Small intestine (tissue), 7 donors: ENCODE results near the gene BMAL2. TPM values are rescaled to one million over a fixed set of nuclear protein-coding genes. Genes with fewer than 3 reads are reported as not detected.
A peak's percentile ranks its signal among the peaks of the same experiment; 100 is the strongest.

ENCODE experiments used
- DNase-seq, 2 donors: peaks; one replicate each; pipeline versions ENCODE4 v3.0.0 to v3.0.0-alpha.2; 2013
- FAIRE-seq: peaks from 2 replicates; lab custom pipeline; 2012; peaks lifted over from hg19 to GRCh38; lab: Jason Lieb, UNC
- H3K27ac ChIP-seq, 3 donors: one replicate each; pipeline ENCODE4 v1.5.1; 2013; ENCODE audit warnings: low read length in 2 of 3, mild to moderate bottlenecking in 2 of 3, control low read depth in 1 of 3, inconsistent platforms in 1 of 3, low read depth in 1 of 3, moderate library complexity in 1 of 3
- H3K27me3 ChIP-seq, 3 donors: one replicate each; pipeline ENCODE4 v1.6.1; 2013; ENCODE audit warnings: low read length in 3 of 3, inconsistent platforms in 1 of 3; ENCODE audit not compliant: control insufficient read depth in 3 of 3, insufficient read depth in 3 of 3
- H3K36me3 ChIP-seq, 3 donors: one replicate each; pipeline ENCODE4 v1.6.1; 2013; ENCODE audit warnings: low read length in 3 of 3, inconsistent platforms in 1 of 3, low read depth in 1 of 3, mild to moderate bottlenecking in 1 of 3, moderate library complexity in 1 of 3; ENCODE audit not compliant: control insufficient read depth in 3 of 3, insufficient read depth in 2 of 3
- H3K4me1 ChIP-seq, 3 donors: one replicate each; pipeline ENCODE4 v1.6.1; 2013; ENCODE audit warnings: low read length in 2 of 3, inconsistent platforms in 1 of 3, low read depth in 1 of 3, mild to moderate bottlenecking in 1 of 3, moderate library complexity in 1 of 3; ENCODE audit not compliant: control insufficient read depth in 3 of 3, insufficient read depth in 2 of 3
- H3K4me3 ChIP-seq, 3 donors: one replicate each; pipeline ENCODE4 v1.5.1; 2013; ENCODE audit warnings: low read length in 3 of 3, control low read depth in 1 of 3, inconsistent platforms in 1 of 3, low read depth in 1 of 3, mild to moderate bottlenecking in 1 of 3, moderate library complexity in 1 of 3
- H3K9me3 ChIP-seq, 2 donors: one replicate each; pipeline ENCODE4 v1.6.1; 2013; ENCODE audit warnings: low read depth in 1 of 2, low read length in 1 of 2; ENCODE audit not compliant: control insufficient read depth in 2 of 2, insufficient read depth in 1 of 2
- WGBS, 3 donors: extraction: QIAGEN DNeasy Blood & Tissue Kit; methylation state at CpG; one replicate each; pipeline ENCODE4 v1.1.7; 2013; 5-methylcytosine and 5-hydroxymethylcytosine counted together
- polyA plus RNA-seq, 4 donors: library from polyadenylated mRNA; stranded (reverse) in 3 of 4; unstranded in 1 of 4; fragments of 200-250 nt in 3 of 4; fragments of 120-200 nt in 1 of 4; gene quantifications; one replicate each; pipeline versions ENCODE4 v1.2.1 to v1.2.3, GENCODE V29; 2013
- donor health status: healthy with polysubstance abuse.
- donor health status: control.
- donor health status: control.
- donor health status: Bipolar disorder and iron deficiency.
- donor health status: healthy.

Gene BMAL2
- polyA plus RNA-seq, 4 donors = 1.4 to 5.6 (median 3.8) TPM

DNA sequence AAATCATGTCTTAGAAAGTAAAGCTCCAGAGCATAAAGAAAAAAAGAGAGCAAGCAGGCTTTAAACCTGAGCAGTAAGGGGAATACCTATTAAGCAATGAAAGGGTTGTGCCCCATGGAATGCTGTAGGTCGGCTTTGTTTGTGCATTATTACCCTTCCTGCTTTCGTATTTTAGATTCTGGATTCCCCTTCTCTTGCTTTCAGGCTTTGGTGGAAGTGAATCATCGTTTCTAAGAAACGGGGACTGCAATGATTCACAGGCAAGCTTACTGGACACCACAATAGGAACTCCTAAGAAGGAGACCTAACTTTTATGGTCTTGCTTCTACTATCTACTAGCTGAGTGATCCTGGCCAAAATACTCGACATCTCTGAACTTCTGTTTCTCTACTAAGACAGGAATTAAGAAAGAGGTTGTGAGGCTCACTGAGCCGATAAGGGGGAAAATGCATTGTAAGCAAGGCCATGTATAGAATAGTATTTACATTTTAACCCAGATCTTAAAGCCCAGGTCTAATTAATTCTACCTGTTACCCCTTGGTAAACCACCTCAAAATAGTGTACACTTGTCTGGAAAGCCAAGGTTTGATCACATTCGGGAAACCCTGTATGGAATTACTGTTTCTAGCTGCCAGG, 1.2 kb upstream of the BMAL2 start:
- FAIRE-seq (no peak), DNase-seq (peak; percentile 18 to 69)
- H3K4me3 ChIP-seq = no peak overlapping the region
- 21 to 33% (median 29%) methylated on average over 7 of the region's 7 CpGs for WGBS, 3 donors
- H3K9me3 ChIP-seq = no peaks in the 10 kb centered on the region
- peaks cover 0 to 9% (median 5%) of the 10 kb centered on the region in 3 donors for H3K4me1 ChIP-seq
- no peak overlapping the region for H3K27ac ChIP-seq
- H3K27me3 ChIP-seq = no peaks in the 10 kb centered on the region
- H3K36me3 ChIP-seq = no peaks in the 10 kb centered on the region

DNA sequence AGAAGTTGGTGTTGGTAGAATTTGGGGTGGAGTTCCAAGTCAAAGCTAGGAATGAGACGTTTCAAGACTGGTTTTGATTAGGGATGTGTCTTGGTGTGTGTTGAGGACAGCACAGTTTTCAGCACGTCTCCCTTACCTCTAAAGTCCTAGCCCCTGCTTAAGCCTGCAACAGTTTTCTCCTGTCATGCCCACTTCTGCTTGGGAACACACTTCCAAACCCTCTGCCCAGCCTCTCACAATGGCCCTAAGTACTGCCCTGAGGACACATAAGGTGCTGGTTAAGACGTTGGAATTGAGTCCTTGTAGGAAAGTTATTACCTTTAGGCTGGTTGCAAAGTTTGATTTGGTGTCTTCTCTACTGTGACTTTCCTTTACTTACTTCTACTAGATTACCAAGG, 710 bp upstream of the BMAL2 start:
- H3K4me3 ChIP-seq = peak overlapping the region in 1 of 3 donors; percentile 53
- H3K4me1 ChIP-seq = peaks cover 0 to 9% (median 5%) of the 10 kb centered on the region in 3 donors
- H3K27me3 ChIP-seq = no peaks in the 10 kb centered on the region
- FAIRE-seq (no peak), DNase-seq (peak in 1 of 2 donors; percentile 33)
- no peaks in the 10 kb centered on the region for H3K9me3 ChIP-seq
- H3K36me3 ChIP-seq = no peaks in the 10 kb centered on the region
- no peak overlapping the region for H3K27ac ChIP-seq
- 5 to 42% (median 15%) methylated on average over 3 of the region's 3 CpGs for WGBS, 3 donors

DNA sequence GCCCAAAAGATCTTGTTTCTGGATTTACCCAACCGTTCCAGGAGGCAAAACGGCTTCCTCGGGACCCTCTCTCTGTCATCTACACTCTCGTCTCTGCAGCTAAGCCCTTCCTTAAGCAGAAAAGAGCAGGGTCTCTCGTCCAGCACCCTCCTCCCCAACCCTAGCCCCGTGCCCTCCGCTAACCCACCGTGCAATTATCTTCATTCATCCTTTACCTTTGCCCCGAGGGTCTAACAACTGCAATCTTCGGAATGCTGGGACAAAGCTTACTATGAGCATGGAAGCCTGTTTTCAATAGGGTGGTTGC, 276 bp upstream of the BMAL2 start:
- FAIRE-seq (no peak), DNase-seq (no peak)
- 6 to 11% (median 9%) methylated on average over 10 of the region's 10 CpGs for WGBS, 3 donors
- peak overlapping the region in 1 of 3 donors; percentile 3 for H3K27ac ChIP-seq
- H3K36me3 ChIP-seq = no peaks in the 10 kb centered on the region
- H3K4me1 ChIP-seq = peaks cover 0 to 9% (median 5%) of the 10 kb centered on the region in 3 donors
- no peaks in the 10 kb centered on the region for H3K27me3 ChIP-seq
- H3K9me3 ChIP-seq = no peaks in the 10 kb centered on the region
- H3K4me3 ChIP-seq = peak overlapping the region; percentile 53 to 78 (median 70)

DNA sequence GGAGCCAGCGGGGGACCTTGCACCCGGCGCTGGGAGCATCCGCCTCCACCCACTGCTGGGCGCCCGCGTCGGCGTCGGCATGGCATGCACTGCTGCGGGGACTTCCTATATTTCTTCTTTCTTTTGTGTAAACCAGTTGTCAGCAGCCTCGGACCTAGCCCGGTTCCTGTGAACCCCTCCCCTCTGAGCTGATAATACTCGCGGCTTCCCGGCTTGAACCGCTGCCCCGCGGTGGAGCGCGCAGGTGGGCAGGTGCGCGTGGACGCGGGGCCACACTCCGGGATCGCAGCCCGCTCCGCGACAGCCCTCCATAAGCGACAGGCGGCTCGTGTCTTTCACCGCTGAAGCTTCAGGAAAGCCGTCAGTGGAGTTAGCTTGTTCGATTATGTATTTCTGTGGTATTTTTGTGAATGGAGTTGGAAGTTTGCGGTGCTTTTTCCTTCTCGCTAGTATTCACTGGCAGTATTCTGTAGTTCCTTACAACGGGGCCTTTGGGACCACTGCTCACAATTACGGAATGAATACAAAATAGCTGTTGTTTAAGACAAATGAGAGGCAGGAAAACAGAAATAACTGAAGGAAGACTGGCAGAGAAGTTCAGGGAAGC, 870 bp downstream of the BMAL2 start:
- Histone ChIP-seq H3K9me3 (no peaks in the 10 kb centered on the region), H3K27ac (peak overlapping the region in 2 of 3 donors; percentile 56 to 65), H3K4me3 (peak overlapping the region; percentile 56 to 78 (median 70)), H3K36me3 (no peaks in the 10 kb centered on the region), H3K27me3 (no peaks in the 10 kb centered on the region), H3K4me1 (peaks cover 0 to 9% (median 5%) of the 10 kb centered on the region in 3 donors)
- WGBS, 3 donors = 0 to 1% (median 1%) methylated on average over 40 of the region's 40 CpGs
- FAIRE-seq = no peak
- peak; percentile 53 to 72 for DNase-seq

DNA sequence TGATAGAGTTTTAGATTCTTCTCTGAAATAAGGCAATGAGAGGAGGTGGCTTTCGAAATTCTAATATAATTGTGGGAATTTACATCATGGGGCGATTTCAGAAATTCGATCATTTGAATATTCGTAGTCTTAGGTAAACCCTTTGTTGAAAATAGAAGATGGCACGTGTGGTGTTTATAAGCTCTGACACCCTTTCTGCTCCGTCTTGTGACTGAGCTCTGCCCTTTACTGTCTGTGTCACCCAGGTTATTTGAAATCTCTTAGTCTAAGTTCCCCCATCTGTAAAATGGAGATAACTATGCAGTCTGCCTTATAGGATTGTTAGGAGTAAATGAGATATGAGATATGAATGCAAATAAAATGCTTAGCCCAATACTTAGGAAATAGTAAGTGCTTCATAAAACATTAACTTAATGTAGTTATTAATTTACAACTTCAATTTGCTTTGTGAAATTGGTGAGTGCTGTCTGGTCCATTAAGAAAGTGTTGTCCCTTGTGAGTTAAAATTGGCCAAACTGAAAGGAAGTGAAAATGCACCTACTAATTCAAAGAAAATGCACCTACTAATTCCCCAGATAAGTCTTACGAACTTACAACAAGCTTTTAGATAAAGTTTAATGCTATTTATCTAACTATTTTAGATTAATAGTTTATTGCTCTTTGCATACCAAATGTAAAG, 1.5 kb downstream of the BMAL2 start:
- H3K4me3 ChIP-seq = peak overlapping the region in 2 of 3 donors; percentile 56 to 78
- DNase-seq (peak; percentile 58 to 66), FAIRE-seq (no peak)
- no peaks in the 10 kb centered on the region for H3K9me3 ChIP-seq
- no peaks in the 10 kb centered on the region for H3K27me3 ChIP-seq
- peaks cover 0 to 9% (median 5%) of the 10 kb centered on the region in 3 donors for H3K4me1 ChIP-seq
- no peaks in the 10 kb centered on the region for H3K36me3 ChIP-seq
- H3K27ac ChIP-seq = peak overlapping the region in 1 of 3 donors; percentile 56
- WGBS, 3 donors = 16 to 47% (median 35%) methylated on average over 7 of the region's 7 CpGs

DNA sequence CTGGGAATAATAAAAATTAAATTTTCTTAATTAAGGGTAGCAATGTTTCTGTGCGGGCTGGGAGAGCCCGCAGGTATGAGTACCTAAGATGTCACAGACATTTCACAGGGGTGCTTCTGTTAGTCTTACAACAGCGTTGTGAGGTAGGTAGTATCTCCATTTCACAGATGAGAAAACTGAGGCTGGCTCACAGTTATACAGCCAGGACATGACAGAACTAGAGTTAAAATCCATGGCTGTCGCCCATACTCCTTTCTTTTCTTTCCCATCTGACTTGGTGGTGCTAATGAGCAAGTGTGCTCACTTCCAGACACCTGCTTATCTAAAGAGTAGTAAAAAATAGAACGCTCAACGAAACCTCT, 2.1 kb downstream of the BMAL2 start:
- 65 to 83% (median 76%) methylated on average over 6 of the region's 6 CpGs for WGBS, 3 donors
- no peaks in the 10 kb centered on the region for H3K27me3 ChIP-seq
- H3K9me3 ChIP-seq = no peaks in the 10 kb centered on the region
- no peak for FAIRE-seq
- H3K36me3 ChIP-seq = no peaks in the 10 kb centered on the region
- no peak overlapping the region for H3K4me3 ChIP-seq
- no peak overlapping the region for H3K27ac ChIP-seq
- peak in 1 of 2 donors; percentile 10 for DNase-seq
- H3K4me1 ChIP-seq = peaks cover 0 to 9% (median 5%) of the 10 kb centered on the region in 3 donors

DNA sequence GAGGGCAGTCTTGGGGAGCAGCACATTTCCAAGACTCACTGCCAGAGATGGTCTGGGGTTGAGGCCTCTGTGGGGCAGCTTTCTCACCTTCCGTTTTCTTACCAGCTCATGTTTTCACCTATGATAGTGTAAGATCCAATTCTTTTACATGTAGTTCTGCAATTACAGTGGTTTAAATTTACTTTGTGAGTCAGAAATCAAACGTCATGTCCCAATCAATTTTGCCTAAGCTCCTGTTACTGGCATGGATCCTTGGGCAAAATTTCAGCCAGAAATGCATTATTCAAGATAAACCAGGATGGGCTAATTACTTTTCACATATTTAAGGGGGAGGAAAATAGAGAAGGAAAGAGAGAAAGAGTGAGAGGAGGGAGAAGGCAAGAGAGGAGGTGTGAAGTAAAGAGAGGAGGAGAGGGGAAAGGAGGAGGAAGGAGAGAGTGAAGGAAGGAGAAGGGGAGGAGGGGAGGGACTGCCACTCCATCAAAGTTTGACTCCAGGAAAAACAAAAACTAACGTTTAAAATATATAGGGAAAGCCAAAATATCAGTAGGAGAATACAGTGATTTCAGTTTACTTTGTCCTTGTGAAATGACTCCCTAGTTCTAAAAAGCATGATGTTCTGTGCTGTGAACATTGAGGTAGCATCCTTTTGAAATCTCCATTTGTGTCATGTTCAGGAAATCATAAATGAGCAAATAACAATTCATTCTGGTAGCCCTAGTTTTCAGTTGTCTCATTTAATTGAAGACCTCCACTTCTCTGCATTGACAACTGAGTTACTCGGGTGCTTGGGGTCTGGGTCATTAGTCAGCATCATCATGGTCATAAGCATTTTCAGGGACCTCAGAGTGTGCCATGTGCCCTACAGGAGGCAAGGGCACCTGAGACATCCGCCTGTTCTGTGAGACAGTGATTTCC, 3.0 kb downstream of the BMAL2 start:
- H3K36me3 ChIP-seq = no peaks in the 10 kb centered on the region
- H3K27ac ChIP-seq = peak overlapping the region in 1 of 3 donors; percentile 14
- no peak overlapping the region for H3K4me3 ChIP-seq
- no peaks in the 10 kb centered on the region for H3K9me3 ChIP-seq
- peak in 1 of 2 donors; percentile 4 for DNase-seq
- no peak for FAIRE-seq
- peaks cover 0 to 9% (median 5%) of the 10 kb centered on the region in 3 donors for H3K4me1 ChIP-seq
- no peaks in the 10 kb centered on the region for H3K27me3 ChIP-seq
- 56 to 73% (median 59%) methylated on average over 5 of the region's 5 CpGs for WGBS, 3 donors

DNA sequence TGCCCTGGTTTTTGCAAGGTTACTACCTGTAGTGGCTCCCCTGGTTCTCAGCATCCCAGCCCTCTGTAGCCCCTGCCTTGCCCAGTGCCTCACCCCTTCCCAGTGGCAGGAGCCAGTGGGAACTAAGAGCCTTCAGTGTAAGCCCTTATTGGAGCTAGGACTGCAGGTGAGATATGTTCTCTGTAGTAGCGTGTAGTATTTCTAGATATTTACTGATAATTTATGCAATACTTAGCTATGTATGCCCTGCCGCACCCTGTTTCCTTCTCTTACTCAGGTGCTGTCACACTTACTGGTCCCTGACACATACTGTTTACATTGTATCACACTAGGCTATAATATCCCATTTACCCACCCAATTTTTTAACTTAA, 3.6 kb downstream of the BMAL2 start:
- no peaks in the 10 kb centered on the region for H3K27me3 ChIP-seq
- peaks cover 0 to 8% (median 5%) of the 10 kb centered on the region in 3 donors for H3K4me1 ChIP-seq
- 55 to 87% (median 83%) methylated on average over 2 of the region's 2 CpGs for WGBS, 3 donors
- no peaks in the 10 kb centered on the region for H3K36me3 ChIP-seq
- no peak overlapping the region for H3K4me3 ChIP-seq
- FAIRE-seq = no peak
- no peaks in the 10 kb centered on the region for H3K9me3 ChIP-seq
- H3K27ac ChIP-seq = no peak overlapping the region
- DNase-seq = peak; percentile 57 to 58
